HG03025 (cell line): ENCODE measurements around the gene AQP9.
"Not testable (repeated sequence)": the region's sequence is repeated elsewhere in the genome, so short reads cannot be mapped to it uniquely, and the experiment has no call there.

Source experiments
- ATAC-seq: cut with Tn5 transposase; IDR thresholded peaks from one replicate; pipeline ENCODE4 v1.9.1; 2021; ENCODE audit warnings: mild to moderate bottlenecking, moderate library complexity; ENCODE audit not compliant: unreplicated experiment, low FRiP score

AQP9 gene

DNA sequence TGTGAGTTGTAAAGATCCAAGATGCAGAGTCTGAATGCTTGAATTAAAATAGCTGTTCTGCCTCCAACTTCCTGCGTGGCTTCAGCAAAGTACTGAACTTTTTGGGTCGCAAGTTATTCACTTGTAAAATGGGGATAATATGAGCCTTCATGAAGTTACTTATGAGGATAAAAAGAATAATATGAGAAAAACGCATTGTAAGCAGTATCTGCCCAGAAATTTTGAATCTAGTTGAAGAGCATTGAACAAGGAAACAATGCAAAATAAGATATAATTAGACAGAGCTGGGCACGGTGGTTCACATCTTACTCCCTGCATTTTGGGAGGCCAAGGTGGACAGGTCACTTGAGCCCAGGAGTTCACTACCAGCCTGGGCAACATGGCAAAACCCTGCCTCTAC lies 37.8 kb downstream of the AQP9 start:
- no peak for ATAC-seq

DNA sequence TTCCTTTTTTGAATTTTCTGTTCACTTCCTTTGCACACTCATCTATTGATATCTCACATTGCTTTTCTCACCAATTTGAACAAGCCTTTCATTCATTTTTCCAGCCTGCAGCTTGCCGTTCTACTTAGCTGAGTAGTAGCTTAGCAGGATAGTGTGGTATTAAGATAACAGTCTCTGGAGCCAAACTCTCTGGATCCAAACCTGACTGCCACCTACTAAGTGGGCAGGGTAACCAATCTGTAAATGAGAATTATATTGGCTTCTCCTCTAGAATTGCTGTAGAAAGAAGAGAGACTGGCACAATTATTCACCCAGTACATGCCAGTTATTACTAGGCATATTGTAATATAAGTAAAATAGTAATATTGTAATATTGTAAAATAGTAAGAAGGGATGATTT lies 40.5 kb downstream of the AQP9 start:
- no peak for ATAC-seq

DNA sequence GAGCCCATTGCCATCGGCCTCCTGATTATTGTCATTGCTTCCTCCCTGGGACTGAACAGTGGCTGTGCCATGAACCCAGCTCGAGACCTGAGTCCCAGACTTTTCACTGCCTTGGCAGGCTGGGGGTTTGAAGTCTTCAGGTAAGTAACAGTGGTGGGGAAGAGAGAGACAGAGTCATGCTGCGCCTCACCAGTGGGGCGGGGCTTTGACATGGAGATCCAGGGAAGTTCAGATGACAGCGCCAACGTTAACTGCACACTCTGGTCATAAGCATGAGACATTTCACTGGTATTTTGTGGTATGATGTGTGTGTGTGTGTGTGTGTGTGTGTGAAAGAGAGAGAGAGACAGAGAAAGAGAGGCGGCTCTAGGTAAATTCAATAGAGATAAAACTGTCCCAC lies 41.0 kb downstream of the AQP9 start:
- no peak for ATAC-seq

DNA sequence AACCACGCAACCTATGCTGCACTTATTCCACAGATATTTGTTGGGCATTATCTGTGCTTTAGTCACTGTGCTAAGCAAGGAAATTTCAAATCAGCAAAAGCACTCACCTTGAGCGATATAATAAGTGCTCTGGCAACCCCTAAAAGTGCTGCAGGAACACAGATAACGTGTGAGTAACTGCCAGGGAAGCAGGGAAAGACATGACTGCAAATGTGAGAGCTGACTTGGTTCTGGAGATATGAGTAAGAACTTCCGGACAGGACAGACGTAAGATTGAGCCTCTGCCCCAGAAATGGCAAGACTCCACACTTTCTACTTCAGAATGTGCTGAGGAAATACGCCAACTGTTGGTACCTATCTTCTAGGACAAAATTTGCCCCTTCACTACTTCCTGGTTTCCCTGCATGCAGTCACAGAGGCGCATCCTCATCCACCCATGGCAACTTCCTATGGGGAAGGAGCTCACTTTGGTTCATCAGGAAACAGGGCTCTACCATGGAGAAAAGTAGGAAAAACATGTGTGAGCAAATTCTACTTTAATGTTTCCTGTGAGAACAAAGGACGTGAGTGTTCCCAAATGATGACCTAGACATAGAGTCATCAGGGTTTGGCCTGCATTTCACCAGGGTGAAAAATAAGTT lies 41.7 kb downstream of the AQP9 start:
- ATAC-seq = no peak

DNA sequence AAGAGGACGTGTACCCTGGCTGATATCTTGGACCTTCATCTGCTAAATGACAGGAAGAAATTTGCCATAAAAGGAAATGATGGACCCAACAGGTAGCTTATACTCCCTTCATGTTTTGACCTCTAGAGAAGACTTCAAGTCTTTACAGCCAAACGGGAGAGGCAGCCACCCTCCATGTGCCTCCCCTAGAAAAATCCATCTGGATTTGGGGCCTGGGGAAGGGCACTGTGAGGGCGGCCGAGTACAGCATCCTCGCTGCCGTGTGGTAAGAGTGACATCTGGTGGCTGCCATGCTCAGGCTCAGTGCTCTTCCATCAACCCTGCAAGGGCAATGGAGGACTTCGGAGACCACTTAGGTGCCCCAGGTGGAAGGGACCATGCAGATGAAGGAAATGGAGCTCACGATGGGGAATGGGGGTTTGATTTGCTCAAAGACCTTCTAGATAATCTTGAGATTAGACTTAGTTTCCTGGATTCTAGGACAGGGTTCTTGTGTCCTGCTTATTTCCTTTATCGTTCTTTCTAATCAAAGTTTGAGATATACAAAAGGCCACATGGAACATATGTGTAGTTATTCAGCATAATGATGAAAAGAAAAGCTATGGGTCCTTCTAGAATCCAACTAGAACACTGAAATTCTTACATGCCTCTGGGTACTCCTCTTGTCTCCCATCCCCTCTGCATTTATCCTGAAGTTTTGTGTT lies 44.4 kb downstream of the AQP9 start:
- ATAC-seq = no peak

DNA sequence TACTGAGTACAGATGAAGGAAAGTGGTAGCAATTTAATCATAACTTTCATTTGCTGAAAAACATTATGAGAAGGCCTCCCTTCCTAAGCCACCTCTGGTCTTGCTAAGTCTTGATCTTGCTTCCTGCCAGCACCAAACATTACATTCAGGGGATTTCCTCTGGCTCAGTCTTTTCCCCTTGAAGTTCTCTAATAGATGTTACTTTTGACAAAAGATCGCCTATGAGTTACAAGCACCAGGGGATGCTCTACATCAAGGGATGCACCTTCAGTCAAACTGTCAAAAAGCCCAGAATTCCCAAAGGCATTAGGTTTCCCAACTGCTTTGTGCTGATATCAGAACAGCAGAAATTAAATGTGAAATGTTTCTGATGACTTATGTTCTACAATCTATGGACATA lies 47.3 kb downstream of the AQP9 start:
- ATAC-seq = no peak

DNA sequence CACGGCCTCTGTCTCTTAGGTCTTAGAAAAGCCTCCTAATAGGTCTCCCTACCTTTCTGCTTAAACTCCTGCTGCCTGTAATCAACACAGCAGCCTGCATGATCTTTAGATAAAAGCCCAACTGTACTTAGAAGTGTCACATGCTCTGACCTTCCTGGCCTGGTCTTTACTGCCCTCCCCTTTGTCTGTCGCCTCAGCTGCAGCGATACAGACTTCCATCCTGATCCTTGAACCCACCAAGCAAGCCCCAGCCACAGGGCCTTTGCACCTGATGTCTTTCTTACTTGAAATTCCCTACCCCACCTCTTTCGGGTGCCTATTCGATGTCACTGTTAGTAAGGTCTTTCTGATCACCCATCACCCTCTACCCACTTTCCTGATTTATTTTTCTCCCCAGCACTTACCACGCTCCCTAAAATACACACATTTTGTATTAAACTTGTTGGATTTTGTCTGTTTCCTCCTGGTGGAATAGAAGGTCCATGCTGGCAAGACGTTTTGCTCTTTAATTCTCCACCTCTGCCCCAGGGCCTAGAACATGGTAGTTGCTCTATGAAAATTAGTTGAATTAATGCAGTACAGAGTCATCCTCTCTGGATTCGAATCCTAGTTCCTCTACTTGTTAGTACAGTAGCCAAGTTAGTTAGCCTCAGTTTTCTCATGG lies 51.1 kb downstream of the AQP9 start:
- no peak for ATAC-seq

DNA sequence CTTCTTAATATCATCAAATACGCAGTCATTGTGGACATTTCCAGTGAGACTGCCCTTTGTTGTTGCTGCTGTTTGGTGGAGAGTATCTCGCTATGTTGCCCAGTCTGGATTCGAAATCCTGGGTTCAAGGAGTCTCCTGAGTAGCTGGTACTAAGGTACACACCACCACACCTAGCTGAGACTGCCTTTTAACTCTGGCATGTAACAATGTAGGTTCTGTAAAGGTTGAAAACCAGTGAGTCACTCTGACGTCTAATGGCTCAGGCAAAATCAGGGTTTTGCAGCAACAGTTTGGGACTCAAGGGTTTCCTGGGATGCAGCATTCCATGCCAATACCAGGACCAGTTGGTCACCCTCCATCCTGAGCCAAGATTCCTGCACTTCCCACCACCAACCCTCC lies 52.2 kb downstream of the AQP9 start:
- no peak for ATAC-seq

DNA sequence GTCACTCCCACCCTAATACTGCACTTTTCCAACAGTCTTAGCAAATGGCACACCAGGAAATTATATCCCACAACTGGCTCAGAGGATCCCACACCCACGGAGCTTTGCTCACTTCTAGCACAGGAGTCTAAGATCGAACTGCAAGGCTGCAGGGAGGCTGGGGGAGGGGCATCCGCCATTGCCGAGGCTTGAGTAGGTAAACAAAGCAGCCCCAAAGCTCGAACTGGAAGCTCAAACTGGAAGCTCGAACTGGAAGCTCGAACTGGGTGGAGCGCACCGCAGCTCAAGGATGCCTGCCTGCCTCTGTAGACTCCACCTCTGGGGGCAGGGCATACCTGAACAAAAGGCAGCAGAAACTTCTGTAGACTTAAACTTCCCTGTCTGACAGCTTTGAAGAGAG lies 55.5 kb downstream of the AQP9 start:
- ATAC-seq = not testable (repeated sequence)

DNA sequence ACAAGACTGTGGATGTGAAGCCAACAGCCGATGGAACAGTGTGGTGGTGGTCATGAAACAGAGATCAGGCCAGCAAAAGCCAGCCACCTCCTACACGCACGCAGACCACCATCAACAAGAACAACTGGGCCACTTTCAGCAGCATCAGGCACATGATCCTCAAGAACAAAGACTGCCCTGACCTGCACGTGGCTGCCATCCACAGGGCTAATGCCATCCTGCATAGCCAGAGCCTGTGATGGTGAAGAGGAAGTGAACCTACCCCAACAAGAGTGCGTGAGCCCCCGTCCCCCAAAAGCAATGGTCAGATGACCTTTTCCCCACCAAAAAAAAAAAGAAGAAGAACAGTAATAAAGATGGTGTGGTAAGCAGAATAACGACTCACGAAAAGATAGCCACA lies 62.6 kb downstream of the AQP9 start:
- ATAC-seq = no peak

DNA sequence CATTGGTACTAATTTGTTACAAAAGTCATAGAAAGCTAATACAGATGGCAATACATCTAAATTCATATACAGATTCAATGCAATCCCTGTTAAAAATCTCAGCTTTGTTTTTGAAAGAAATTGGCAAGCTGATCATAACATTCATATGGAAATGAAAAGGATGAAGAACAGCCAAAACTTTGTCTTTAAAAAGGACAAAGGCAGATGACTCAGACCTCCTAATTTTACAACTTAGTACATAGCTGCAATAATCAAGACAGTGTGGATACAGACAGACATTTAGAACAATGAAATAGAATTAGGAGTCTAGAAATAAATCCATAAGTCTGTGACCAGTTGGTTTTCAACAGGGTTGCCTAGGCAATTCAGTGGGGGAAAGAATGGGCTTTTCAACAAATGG lies 63.3 kb downstream of the AQP9 start:
- ATAC-seq = no peak

DNA sequence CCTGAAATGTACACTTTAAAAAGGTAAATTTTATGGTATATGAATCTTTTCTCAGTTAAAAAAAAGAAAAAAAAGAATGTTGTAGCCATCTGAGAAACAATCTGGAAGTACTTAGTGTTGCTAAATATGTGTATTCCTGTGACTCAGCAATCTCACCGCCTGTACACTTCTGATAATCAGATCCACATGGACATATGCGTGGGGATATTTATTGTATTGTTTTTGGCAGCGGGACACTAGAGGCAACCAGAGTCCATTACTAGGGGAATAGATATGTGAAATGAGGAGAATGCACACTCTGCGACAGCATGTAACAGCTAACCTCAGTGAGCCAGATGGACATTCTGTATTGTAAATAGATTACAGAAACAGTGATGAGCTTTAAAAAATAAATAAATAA lies 65.4 kb downstream of the AQP9 start:
- ATAC-seq = no peak

DNA sequence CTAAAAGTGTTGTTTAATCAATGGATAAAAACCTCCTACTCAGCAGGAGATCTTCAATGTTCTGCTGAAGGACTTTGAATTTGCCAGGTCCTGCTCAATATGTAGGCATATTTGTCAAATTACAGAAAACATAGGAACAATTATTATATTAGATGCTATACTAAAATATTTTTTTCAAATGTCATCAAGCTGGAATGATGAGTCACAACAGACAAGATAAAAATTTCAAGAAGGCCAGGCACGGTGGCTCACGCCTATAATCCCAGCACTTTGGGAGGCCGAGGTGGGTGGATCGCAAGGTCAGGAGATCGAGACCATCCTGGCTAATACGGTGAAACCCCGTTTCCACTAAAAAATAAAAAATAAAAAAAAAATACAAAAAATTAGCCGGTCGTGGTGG lies 68.0 kb downstream of the AQP9 start:
- ATAC-seq = no peak

DNA sequence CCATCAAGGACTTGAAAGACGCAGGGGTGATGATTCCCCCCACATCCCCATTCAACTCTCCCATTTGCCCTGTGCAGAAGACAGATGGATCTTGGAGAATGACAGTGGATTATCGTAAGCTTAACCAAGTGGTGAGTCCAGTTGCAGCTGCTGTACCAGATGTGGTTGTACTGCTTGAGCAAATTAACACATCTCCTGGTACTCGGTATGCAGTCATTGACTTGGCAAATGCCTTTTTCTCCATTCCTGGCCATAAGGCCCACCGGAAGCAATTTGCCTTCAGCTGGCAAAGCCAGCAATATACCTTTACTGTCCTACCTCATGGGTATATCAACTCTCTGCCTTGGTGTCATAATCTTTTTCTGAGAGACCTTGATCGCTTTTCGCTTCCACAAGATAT lies 70.0 kb downstream of the AQP9 start:
- ATAC-seq = not testable (repeated sequence)

DNA sequence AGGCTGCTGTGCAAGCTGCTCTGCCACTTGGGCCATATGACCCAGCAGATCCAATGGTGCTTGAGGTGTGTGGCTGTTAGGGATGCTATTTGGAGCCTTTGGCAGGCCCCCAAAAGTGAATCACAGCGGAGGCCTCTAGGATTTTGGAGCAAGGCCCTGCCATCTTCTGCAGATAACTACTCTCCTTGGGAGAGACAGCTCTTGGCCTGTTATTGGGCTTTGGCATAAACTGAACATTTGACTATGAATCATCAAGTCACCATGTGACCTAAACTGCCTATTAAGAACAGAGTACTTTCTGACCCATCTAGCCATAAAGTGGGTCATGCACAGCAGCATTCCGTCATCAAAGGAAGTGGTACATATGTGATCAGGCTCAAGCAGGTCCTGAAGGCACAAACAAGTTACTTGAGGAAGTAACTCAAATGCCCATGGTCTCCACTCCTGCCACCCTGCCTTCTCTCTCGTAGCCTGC lies 70.9 kb downstream of the AQP9 start:
- not testable (repeated sequence) for ATAC-seq

DNA sequence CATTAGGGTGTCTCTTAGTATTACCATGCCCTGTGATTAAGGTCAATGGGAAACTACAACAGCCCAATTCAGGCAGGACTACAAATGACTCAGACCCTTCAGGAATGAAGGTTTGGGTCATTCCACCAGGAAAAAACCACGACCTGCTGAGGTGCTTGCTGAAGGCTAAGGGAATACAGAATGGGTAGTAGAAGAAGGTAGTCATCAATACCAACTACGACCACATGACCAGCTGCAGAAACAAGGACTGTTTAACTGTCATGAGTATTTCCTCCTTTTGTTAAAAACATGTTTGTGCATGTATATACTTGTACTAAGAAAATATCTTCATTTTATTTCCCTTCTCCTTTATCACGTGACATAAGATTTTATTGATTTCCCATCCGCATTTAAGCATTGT lies 71.8 kb downstream of the AQP9 start:
- ATAC-seq = not testable (repeated sequence)

DNA sequence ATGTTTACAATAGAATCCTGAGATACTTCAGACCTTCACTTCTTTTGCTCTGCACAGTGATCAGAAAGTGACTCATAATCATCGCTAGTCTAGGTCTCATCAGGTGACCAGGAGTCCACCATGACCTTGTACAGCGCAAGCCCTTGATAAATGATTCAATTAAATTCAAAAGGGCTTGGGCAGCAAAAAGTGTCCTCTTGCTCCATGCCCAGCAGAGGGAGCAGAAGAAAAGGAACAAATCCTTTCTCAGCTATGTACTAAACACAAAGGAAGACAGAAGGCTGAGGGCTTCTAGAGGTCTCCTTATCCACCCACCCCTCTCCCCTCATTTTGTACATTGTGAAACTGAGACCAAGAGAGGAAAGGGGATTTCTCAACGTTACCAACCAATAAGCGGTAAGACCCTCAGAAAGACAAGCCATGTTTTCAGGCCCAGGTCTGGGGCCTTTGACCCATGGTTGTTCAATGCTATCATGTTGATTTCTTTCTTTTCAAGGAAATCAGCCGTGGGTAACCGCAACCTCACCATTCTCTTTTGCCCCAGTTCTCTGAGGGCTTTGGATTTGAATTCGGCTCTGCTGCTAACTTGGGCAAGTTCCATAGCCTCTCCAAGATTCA lies 74.8 kb downstream of the AQP9 start:
- ATAC-seq = no peak

DNA sequence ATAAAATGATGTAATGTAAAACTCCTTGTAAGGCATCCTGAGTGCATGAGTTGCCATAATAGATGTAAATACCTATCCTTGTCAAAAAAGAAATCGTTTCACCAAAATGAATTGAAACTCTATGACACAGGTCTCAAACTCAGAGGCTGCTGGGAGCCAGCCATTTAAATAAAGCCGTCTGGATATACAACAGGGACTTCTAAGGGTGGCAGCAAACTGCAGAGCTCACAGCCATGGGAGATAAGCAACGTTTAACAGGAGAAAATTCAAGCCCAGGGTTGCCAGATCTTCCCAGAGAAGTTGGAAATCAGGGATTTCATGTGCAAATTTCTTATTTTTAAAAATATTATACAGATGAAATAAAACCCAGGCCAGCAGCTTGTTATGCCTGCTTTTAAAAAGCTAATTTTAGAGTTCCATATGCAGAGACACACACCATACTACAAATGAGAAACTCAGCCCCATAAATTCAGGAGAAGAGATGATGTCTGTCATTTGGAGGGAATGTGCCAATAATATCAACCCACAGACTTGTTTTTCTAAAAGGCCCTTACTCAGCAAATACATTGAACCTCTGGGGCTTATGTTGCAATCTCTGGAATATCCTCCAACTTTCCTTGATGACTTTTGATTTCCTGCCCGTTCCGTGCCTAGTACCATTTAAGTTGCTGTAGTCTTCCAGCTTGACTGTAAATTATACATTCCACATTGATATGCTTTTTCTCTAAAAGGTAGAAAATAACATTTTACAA lies 75.6 kb downstream of the AQP9 start:
- ATAC-seq = no peak

DNA sequence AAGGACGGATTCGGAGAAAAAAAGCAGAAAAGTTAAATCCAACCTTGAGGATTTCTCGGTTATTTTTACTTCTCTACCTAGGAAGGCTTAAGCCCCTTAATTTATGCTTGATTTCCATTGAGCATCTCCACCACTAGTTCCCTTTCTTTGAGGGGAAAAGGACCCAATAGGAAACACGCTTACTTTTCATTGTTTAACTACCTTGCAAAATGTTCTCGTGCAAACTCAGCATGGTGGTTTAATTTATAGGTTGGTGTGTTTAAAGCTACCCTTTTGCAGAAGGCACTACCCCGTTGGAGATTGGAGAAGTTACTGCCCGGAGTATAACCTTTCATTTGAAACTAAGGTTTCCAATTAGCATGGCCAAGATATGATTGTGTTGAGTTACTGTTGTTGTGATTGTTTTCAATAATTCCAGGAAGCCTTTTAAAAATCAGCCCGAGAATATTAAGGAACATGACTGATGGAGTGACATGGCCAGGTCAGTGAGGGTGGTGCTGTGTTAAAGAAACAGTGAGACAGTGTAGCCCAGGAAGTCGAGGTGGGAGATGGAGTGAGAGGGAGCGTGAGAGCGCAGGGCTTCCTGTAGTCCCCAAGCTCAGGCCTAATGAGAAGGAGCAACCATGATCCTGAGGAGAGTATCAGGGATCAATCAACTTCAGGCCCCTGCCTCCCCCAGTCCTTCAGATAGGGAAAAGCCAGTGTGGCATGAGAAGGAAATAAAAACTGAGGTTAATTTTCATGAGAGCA lies 76.6 kb downstream of the AQP9 start:
- no peak for ATAC-seq

DNA sequence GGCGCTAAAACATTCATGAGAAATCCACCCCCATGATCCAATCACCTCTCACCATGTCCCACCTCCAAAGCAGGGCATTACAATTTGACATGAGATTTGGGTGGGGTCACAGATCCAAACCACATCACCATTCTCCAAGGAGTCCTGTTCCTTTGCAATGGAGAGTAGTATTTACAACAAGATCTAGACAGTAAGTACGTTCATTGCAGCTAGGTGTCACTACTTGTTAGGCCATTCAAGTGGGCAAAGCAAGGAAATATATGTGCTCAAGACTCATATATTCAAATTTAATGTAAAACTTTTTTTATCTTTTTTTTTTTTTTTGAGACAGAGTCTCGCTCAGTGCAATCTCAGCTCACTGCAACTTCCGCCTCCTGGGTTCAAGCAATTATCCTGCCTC lies 79.3 kb downstream of the AQP9 start:
- no peak for ATAC-seq
